Spinal cord (tissue), 10 donors: ENCODE measurements around the gene FOXA1. TPM values are rescaled to one million over a fixed set of nuclear protein-coding genes. Genes with fewer than 3 reads are reported as not detected.

Experiments
- DNase-seq, 6 donors: peaks; one replicate each; pipeline versions ENCODE4 v3.0.0 to v3.0.0-alpha.2; 2013 to 2015; ENCODE audit warnings: low spot score in 6 of 6, low read depth in 4 of 6
- H3K27ac ChIP-seq: one replicate; pipeline ENCODE4 v1.5.1; 2013; ENCODE audit warnings: low read depth, low read length, control low read depth
- H3K27me3 ChIP-seq: one replicate; pipeline ENCODE4 v1.6.1; 2013; ENCODE audit warnings: low read length; ENCODE audit not compliant: control insufficient read depth, insufficient read depth
- H3K36me3 ChIP-seq: one replicate; pipeline ENCODE4 v1.6.1; 2013; ENCODE audit warnings: low read length; ENCODE audit not compliant: control insufficient read depth, insufficient read depth
- H3K4me1 ChIP-seq: one replicate; pipeline ENCODE4 v1.6.1; 2013; ENCODE audit warnings: low read length; ENCODE audit not compliant: control insufficient read depth, insufficient read depth
- H3K4me3 ChIP-seq: one replicate; pipeline ENCODE4 v1.5.1; 2013; ENCODE audit warnings: low read depth, low read length, control low read depth
- H3K9me3 ChIP-seq: one replicate; pipeline ENCODE4 v1.6.1; 2013; ENCODE audit warnings: low read length; ENCODE audit not compliant: control insufficient read depth, insufficient read depth
- WGBS: methylation state at CpG from one replicate; pipeline ENCODE4 v1.1.5; 2013; ENCODE audit warnings: missing lambda C conversion rate; ENCODE audit not compliant: insufficient coverage; 5-methylcytosine and 5-hydroxymethylcytosine counted together
- polyA plus RNA-seq, 2 donors: library from polyadenylated mRNA; unstranded; fragments of 120-200 nt; gene quantifications; one replicate each; pipeline ENCODE4 v1.2.1, GENCODE V29; 2013; ENCODE audit not compliant: insufficient read length in 2 of 2
- total RNA-seq, 2 donors: library from RNA; depleted of rRNA in 1 of 2; stranded (reverse); fragments of 120-200 nt in 1 of 2; fragments of >200 nt in 1 of 2; gene quantifications; one replicate each; pipeline versions ENCODE4 v1.2.3 to v1.2.4, GENCODE V29; 2013 to 2014
- donor health status: healthy.

Gene FOXA1
- total and polyA plus RNA-seq, 4 donors: 0.40 to 4.4 (median 2.5) TPM

DNA sequence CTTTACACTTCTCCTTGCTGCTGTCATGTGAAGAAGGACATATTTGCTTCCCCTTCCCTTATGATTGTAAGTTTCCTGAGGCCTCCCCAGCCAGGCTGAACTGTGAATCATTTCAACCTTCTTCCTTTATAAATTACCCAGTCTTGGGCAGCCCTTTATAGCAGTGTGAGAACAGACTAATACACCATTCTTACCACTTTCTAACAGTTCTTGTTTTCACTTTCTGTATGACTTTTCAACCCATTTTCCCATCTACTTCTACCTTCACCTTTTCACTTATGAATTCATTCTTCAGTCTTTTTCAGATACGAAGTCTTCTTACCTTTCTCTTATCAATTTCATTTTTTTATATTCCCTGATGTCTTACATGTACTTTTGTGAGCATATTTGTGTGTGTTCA, 55.1 kb downstream of the FOXA1 start:
- H3K27ac ChIP-seq: no peak overlapping the region
- DNase-seq: no peak
- no peaks in the 10 kb centered on the region for H3K36me3 ChIP-seq
- H3K27me3 ChIP-seq: no peaks in the 10 kb centered on the region
- no peaks in the 10 kb centered on the region for H3K9me3 ChIP-seq
- WGBS: no CpG with 5 or more reads among the region's 1 CpG
- no peaks in the 10 kb centered on the region for H3K4me1 ChIP-seq
- no peak overlapping the region for H3K4me3 ChIP-seq

Other genes with a start within 250 kb of the FOXA1 start
- gene TTC6, start 380 bp upstream of the FOXA1 start, total RNA-seq: 1 to 10 TPM; 4.2 to 6.7 TPM
- 1 to 10 TPM; 2.0 to 2.8 TPM for gene TTC6, start 380 bp upstream of the FOXA1 start, polyA plus RNA-seq